CD4-positive, alpha-beta T cell treated with Interferon gamma for 1 hour (primary cell): ENCODE data around the gene METTL9.
"Not testable (repeated sequence)": the region's sequence is repeated elsewhere in the genome, so short reads cannot be mapped to it uniquely, and the experiment has no call there.

Experiments
- DNase-seq: peaks from one replicate; pipeline ENCODE4 v3.0.0-alpha.2; 2020

Gene METTL9

GRCh38 chr16:21576323-21576722, 23.1 kb upstream of the METTL9 start:
- DNase-seq: not testable (repeated sequence)

GRCh38 chr16:21577487-21577886, 21.9 kb upstream of the METTL9 start:
- DNase-seq: not testable (repeated sequence)

GRCh38 chr16:21578311-21578710, 21.1 kb upstream of the METTL9 start:
- DNase-seq: not testable (repeated sequence)

GRCh38 chr16:21580131-21580530, 19.2 kb upstream of the METTL9 start:
- not testable (repeated sequence) for DNase-seq

GRCh38 chr16:21580807-21581206, 18.6 kb upstream of the METTL9 start:
- DNase-seq: no peak

GRCh38 chr16:21584817-21585216, 14.6 kb upstream of the METTL9 start:
- DNase-seq: no peak

GRCh38 chr16:21588593-21588992, 10.8 kb upstream of the METTL9 start:
- DNase-seq: not testable (repeated sequence)

GRCh38 chr16:21589551-21589950, 9.8 kb upstream of the METTL9 start:
- no peak for DNase-seq

GRCh38 chr16:21590287-21590686, 9.1 kb upstream of the METTL9 start:
- DNase-seq: no peak

- no peak for DNase-seq
Observed at GRCh38 chr16:21590796-21591195, 8.6 kb upstream of the METTL9 start.

GRCh38 chr16:21592191-21592590, 7.2 kb upstream of the METTL9 start:
- DNase-seq: no peak

- no peak for DNase-seq
Observed at GRCh38 chr16:21593530-21594289, 5.7 kb upstream of the METTL9 start.

GRCh38 chr16:21597561-21598030, 1.8 kb upstream of the METTL9 start:
- no peak for DNase-seq

GRCh38 chr16:21598206-21598605, 1.2 kb upstream of the METTL9 start:
- no peak for DNase-seq

- no peak for DNase-seq
Observed at GRCh38 chr16:21598701-21599121, 666 bp upstream of the METTL9 start.

GRCh38 chr16:21600031-21600773, 825 bp downstream of the METTL9 start:
- DNase-seq: no peak

GRCh38 chr16:21602785-21603184, 3.4 kb downstream of the METTL9 start:
- DNase-seq: no peak

- no peak for DNase-seq
Observed at GRCh38 chr16:21603928-21604327, 4.6 kb downstream of the METTL9 start.

GRCh38 chr16:21605848-21606247, 6.5 kb downstream of the METTL9 start:
- not testable (repeated sequence) for DNase-seq

GRCh38 chr16:21608639-21609328, 9.4 kb downstream of the METTL9 start:
- DNase-seq: no peak

- DNase-seq: no peak
Observed at GRCh38 chr16:21610006-21610544, 10.7 kb downstream of the METTL9 start.

- no peak for DNase-seq
Observed at GRCh38 chr16:21610766-21611165, 11.4 kb downstream of the METTL9 start.

GRCh38 chr16:21611198-21611555, 11.8 kb downstream of the METTL9 start:
- DNase-seq: no peak
